Keratinocyte (primary cell): ENCODE measurements around the gene CDKAL1. TPM values are rescaled to one million over a fixed set of nuclear protein-coding genes. Genes with fewer than 3 reads are reported as not detected.

Experiments used
- DNase-seq: peaks from one replicate; pipeline ENCODE4 v3.0.0-alpha.2; 2011; ENCODE audit warnings: low read depth, missing footprints, low spot score
- FAIRE-seq: peaks from 2 replicates; lab custom pipeline; 2011; peaks lifted over from hg19 to GRCh38; lab: Jason Lieb, UNC
- H2AFZ ChIP-seq: 2 replicates; pipeline ENCODE4 v1.6.0; 2012; ENCODE audit warnings: low read length, control low read depth, inconsistent platforms; ENCODE audit not compliant: control insufficient read depth
- H3K27ac ChIP-seq: 2 replicates; pipeline ENCODE4 v1.5.1; 2011; ENCODE audit warnings: low read length; ENCODE audit not compliant: control insufficient read depth, insufficient read depth
- H3K27me3 ChIP-seq: 3 replicates; pipeline ENCODE4 v1.6.0; 2011; ENCODE audit warnings: low read length; ENCODE audit not compliant: control insufficient read depth, insufficient read depth; ENCODE audit errors: extremely low read depth
- H3K36me3 ChIP-seq, 2 experiments: 2 replicates in 1 of 2; 3 replicates in 1 of 2; pipeline ENCODE4 v1.5.1; 2011; ENCODE audit warnings: low read length in 2 of 2, mild to moderate bottlenecking in 1 of 2; ENCODE audit not compliant: control insufficient read depth in 2 of 2, insufficient read depth in 2 of 2; ENCODE audit errors: extremely low read depth in 1 of 2
- H3K4me1 ChIP-seq: 3 replicates; pipeline ENCODE4 v1.5.1; 2011; ENCODE audit warnings: low read length; ENCODE audit not compliant: control insufficient read depth, insufficient read depth; ENCODE audit errors: extremely low read depth
- H3K4me2 ChIP-seq: 3 replicates; pipeline ENCODE4 v1.6.0; 2011; ENCODE audit warnings: low read depth, low read length; ENCODE audit not compliant: control insufficient read depth, insufficient read depth; ENCODE audit errors: extremely low read depth
- H3K4me3 ChIP-seq, 3 experiments: fragments of 200-600 bp in 1 of 3; sonication (generic) in 1 of 3; 2 replicates in 2 of 3; 3 replicates in 1 of 3; pipeline ENCODE4 v1.5.1; 2011 to 2016; ENCODE audit warnings: low read length in 3 of 3, mild to moderate bottlenecking in 3 of 3, control low read depth in 2 of 3, inconsistent platforms in 1 of 3, low read depth in 1 of 3, mixed read lengths in 1 of 3, mixed run types in 1 of 3, moderate library complexity in 1 of 3; ENCODE audit not compliant: control insufficient read depth in 2 of 3, insufficient read depth in 2 of 3; ENCODE audit errors: extremely low read depth in 1 of 3
- H3K79me2 ChIP-seq: 2 replicates; pipeline ENCODE4 v1.6.0; 2012; ENCODE audit warnings: low read length; ENCODE audit not compliant: control insufficient read depth, insufficient read depth
- H3K9ac ChIP-seq: 3 replicates; pipeline ENCODE4 v1.6.0; 2011; ENCODE audit warnings: low read length; ENCODE audit not compliant: control insufficient read depth, insufficient read depth; ENCODE audit errors: extremely low read depth
- H3K9me1 ChIP-seq: 3 replicates; pipeline ENCODE4 v1.6.0; 2011; ENCODE audit warnings: low read length; ENCODE audit not compliant: control insufficient read depth, insufficient read depth; ENCODE audit errors: extremely low read depth
- H3K9me3 ChIP-seq: 2 replicates; pipeline ENCODE4 v1.5.1; 2012; ENCODE audit warnings: low read depth, low read length; ENCODE audit not compliant: control insufficient read depth
- H4K20me1 ChIP-seq: 3 replicates; pipeline ENCODE4 v1.6.0; 2011; ENCODE audit warnings: low read length; ENCODE audit not compliant: control insufficient read depth, insufficient read depth; ENCODE audit errors: extremely low read depth
- CTCF ChIP-seq, 3 experiments: IDR thresholded peaks in 1 of 3; conservative IDR thresholded peaks in 1 of 3; optimal IDR thresholded peaks in 1 of 3; 2 replicates in 2 of 3; 3 replicates in 1 of 3; pipeline versions ENCODE3 to v1.5.1; 2011; ENCODE audit warnings: low read length in 3 of 3, mild to moderate bottlenecking in 3 of 3, moderate library complexity in 2 of 3, control low read depth in 1 of 3, inconsistent platforms in 1 of 3; ENCODE audit not compliant: insufficient read depth in 2 of 3; ENCODE audit errors: extremely low read depth in 1 of 3
- EZH2 ChIP-seq: IDR thresholded peaks from one replicate; pipeline ENCODE4 v1.6.1; 2012; ENCODE audit warnings: inconsistent platforms, mild to moderate bottlenecking, low read length, moderate library complexity
- dilution Hi-C: fragments of 300-500 bp; cut with MboI; formaldehyde crosslinking; loops from one replicate; pipeline ENCODE4 v1.7.0; 2020; ENCODE audit warnings: low sequenced_read_pairs; ENCODE audit not compliant: extremely low pct_ligation_motif_present
- polyA plus RNA-seq, 5 experiments: library from polyadenylated mRNA; depleted of rRNA in 3 of 5; stranded (reverse) in 3 of 5; stranded (forward) in 1 of 5; unstranded in 1 of 5; fragments of >200 nt; gene quantifications; 1 replicate in 1 of 5; 2 replicates in 3 of 5; 3 replicates in 1 of 5; pipeline versions ENCODE4 v1.2.1 to v1.2.3, GENCODE V29; 2011 to 2012; ENCODE audit warnings: missing spikeins in 2 of 5, low read depth in 1 of 5, low replicate concordance in 1 of 5

The CDKAL1 gene
- polyA plus RNA-seq, 1 donor (not counting 4 experiments of a cell fraction or from before 2014, with no cell fraction given) = 5.6 TPM

GRCh38 chr6:20778459-20778858 lies 244.2 kb downstream of the CDKAL1 start:
- Histone ChIP-seq H3K4me1 (no peaks in the 10 kb centered on the region), H3K9me3 (no peaks in the 10 kb centered on the region), H3K36me3 (no peaks in the 10 kb centered on the region), H3K4me2 (no peak overlapping the region), H3K9ac (no peak overlapping the region), H2AFZ (no peak overlapping the region), H3K27me3 (no peaks in the 10 kb centered on the region), H3K4me3 (no peak overlapping the region), H3K79me2 (no peaks in the 10 kb centered on the region), H3K9me1 (no peaks in the 10 kb centered on the region), H3K27ac (no peak overlapping the region), H4K20me1 (no peaks in the 10 kb centered on the region)
- FAIRE-seq (peak; percentile 9), DNase-seq (no peak)
- dilution Hi-C loops = no loop called here
- TF ChIP-seq CTCF (optimal IDR thresholded peaks at IDR 0.05 in 1 of 3, IDR thresholded peaks at IDR 0.05 in 1 of 3, conservative IDR thresholded peaks at IDR 0.05 in 1 of 3; ENCODE audit: extremely low read depth in 1 of 3, insufficient read depth in 2 of 3, low read length in 3 of 3) = no peak
- no peak for TF ChIP-seq EZH2

- Histone ChIP-seq H3K9ac (no peak overlapping the region), H3K4me1 (no peaks in the 10 kb centered on the region), H3K4me2 (no peak overlapping the region), H3K79me2 (no peaks in the 10 kb centered on the region), H3K9me3 (no peaks in the 10 kb centered on the region), H3K9me1 (no peaks in the 10 kb centered on the region), H4K20me1 (no peaks in the 10 kb centered on the region), H3K27me3 (no peaks in the 10 kb centered on the region), H3K27ac (no peak overlapping the region), H3K36me3 (no peaks in the 10 kb centered on the region), H2AFZ (no peak overlapping the region), H3K4me3 (no peak overlapping the region)
- dilution Hi-C loops = no loop called here
- DNase-seq (no peak), FAIRE-seq (no peak)
- no peak for TF ChIP-seq EZH2
- no peak for TF ChIP-seq CTCF (optimal IDR thresholded peaks at IDR 0.05 in 1 of 3, IDR thresholded peaks at IDR 0.05 in 1 of 3, conservative IDR thresholded peaks at IDR 0.05 in 1 of 3; ENCODE audit: extremely low read depth in 1 of 3, insufficient read depth in 2 of 3, low read length in 3 of 3)
These were observed 244.7 kb downstream of the CDKAL1 start for GRCh38 chr6:20778912-20779311.
